HepG2 (cell line): ENCODE results near the gene SAMD14. TPM values are rescaled to one million over a fixed set of nuclear protein-coding genes. Genes with fewer than 3 reads are reported as not detected.

Source experiments
- CSRNP1 ChIP-seq: sonication (generic); formaldehyde crosslinking; IDR thresholded peaks from 2 replicates; pipeline ENCODE4 v1.8.1; 2023; ENCODE audit warnings: mild to moderate bottlenecking, missing genetic modification reagents
- FUBP1 ChIP-seq: sonication (generic); formaldehyde crosslinking; IDR thresholded peaks from 2 replicates; pipeline ENCODE4 v1.5.1; 2020; ENCODE audit warnings: missing genetic modification reagents, mild to moderate bottlenecking, borderline replicate concordance
- IRF2 ChIP-seq: IDR thresholded peaks from 2 replicates; pipeline ENCODE4 v1.6.1; 2018; ENCODE audit warnings: missing genetic modification reagents, missing compliant biosample characterization
- KLF12 ChIP-seq: sonication (generic); formaldehyde crosslinking; IDR thresholded peaks from 2 replicates; pipeline ENCODE4 v1.4.0; 2020; ENCODE audit warnings: missing genetic modification reagents, borderline replicate concordance
- MAFG ChIP-seq: sonication (generic); formaldehyde crosslinking; IDR thresholded peaks from 2 replicates; pipeline ENCODE4 v1.5.1; 2020; ENCODE audit warnings: mild to moderate bottlenecking, missing genetic modification reagents
- MED1 ChIP-seq: sonication (generic); formaldehyde crosslinking; IDR thresholded peaks from 2 replicates; pipeline ENCODE4 v1.4.0; 2020; ENCODE audit warnings: missing genetic modification reagents
- NFE2 ChIP-seq: sonication (generic); formaldehyde crosslinking; IDR thresholded peaks from 2 replicates; pipeline ENCODE4 v1.4.0; 2020; ENCODE audit warnings: missing genetic modification reagents
- REST ChIP-seq, 2 experiments: IDR thresholded peaks; 2 replicates each; pipeline ENCODE4 v1.6.1; 2011 to 2012; ENCODE audit warnings: low read length in 2 of 2, borderline replicate concordance in 1 of 2, low read depth in 1 of 2, mild to moderate bottlenecking in 1 of 2, moderate library complexity in 1 of 2
- SMARCC2 ChIP-seq: fragments of 450-650 bp; IDR thresholded peaks from 2 replicates; pipeline ENCODE4 v1.6.1; 2017; ENCODE audit warnings: antibody characterized with exemption, mild to moderate bottlenecking
- SP1 ChIP-seq, 2 experiments: fragments of 450-650 bp in 1 of 2; sonication (generic) in 1 of 2; formaldehyde crosslinking in 1 of 2; IDR thresholded peaks; 2 replicates each; pipeline versions ENCODE4 v1.4.0 to v1.6.1; 2016 to 2020; ENCODE audit warnings: missing genetic modification reagents in 1 of 2
- SPEN ChIP-seq: sonication (generic); formaldehyde crosslinking; IDR thresholded peaks from 2 replicates; pipeline ENCODE4 v1.5.1; 2020; ENCODE audit warnings: low read depth, mild to moderate bottlenecking, missing genetic modification reagents
- SRSF4 ChIP-seq: fragments of 200-400 bp; formaldehyde crosslinking; IDR thresholded peaks from one replicate; pipeline ENCODE4 v1.6.1; 2018; ENCODE audit warnings: mild to moderate bottlenecking, low read depth, low read length, moderate library complexity; ENCODE audit not compliant: poor library complexity, severe bottlenecking
- TBP ChIP-seq: sonication (generic); formaldehyde crosslinking; IDR thresholded peaks from 2 replicates; pipeline ENCODE4 v1.5.0; 2020; ENCODE audit warnings: missing genetic modification reagents
- ZFY ChIP-seq: sonication (generic); formaldehyde crosslinking; IDR thresholded peaks from 2 replicates; pipeline ENCODE4 v1.4.0; 2020; ENCODE audit warnings: missing genetic modification reagents
- ZHX1 ChIP-seq: sonication (generic); formaldehyde crosslinking; IDR thresholded peaks from 2 replicates; pipeline ENCODE4 v1.8.1; 2022; ENCODE audit warnings: low read depth, mild to moderate bottlenecking, missing genetic modification reagents
- ZNF232 ChIP-seq: sonication (generic); formaldehyde crosslinking; IDR thresholded peaks from 2 replicates; pipeline ENCODE4 v1.4.0; 2020; ENCODE audit warnings: missing genetic modification reagents, borderline replicate concordance
- ZNF772 ChIP-seq: sonication (generic); formaldehyde crosslinking; IDR thresholded peaks from 2 replicates; pipeline ENCODE4 v1.5.0; 2020; ENCODE audit warnings: mild to moderate bottlenecking, missing genetic modification reagents
- polyA plus RNA-seq, 8 experiments: library from polyadenylated mRNA; depleted of rRNA in 3 of 8; stranded (reverse) in 7 of 8; unstranded in 1 of 8; fragments of >200 nt; fragmentation: Illumina TruSeq in 4 of 8; extraction: Trizol in 4 of 8; gene quantifications; 2 replicates each; pipeline versions ENCODE4 v1.2.1 to v1.2.3, GENCODE V29; 2011 to 2016; ENCODE audit warnings: low read depth in 4 of 8, missing spikeins in 1 of 8, mixed read lengths in 1 of 8; ENCODE audit not compliant: insufficient read depth in 1 of 8
- total RNA-seq, 5 experiments: library from RNA; depleted of rRNA; stranded (reverse); fragments of >200 nt; fragmentation: Illumina TruSeq; extraction: Trizol; gene quantifications; 2 replicates each; pipeline ENCODE4 v1.2.3, GENCODE V29; 2016; ENCODE audit warnings: low read depth in 1 of 5

SAMD14 gene
- total and polyA plus RNA-seq, 2 of the 13 experiments (the other 11 are each of a cell fraction or from before 2014, with no cell fraction given) = 0.07 to 0.22 TPM

- TF ChIP-seq ZHX1 (CRISPR knock-in tag) (no peak), SRSF4 (no peak), SPEN (CRISPR knock-in tag) (0 out of 2 replicates have a peak, but pooled peaks have one; percentile 3), ZNF232 (CRISPR knock-in tag) (no peak), SP1 (IDR thresholded peaks at IDR 0.05) (no peak), SP1 (CRISPR knock-in tag; IDR thresholded peaks at IDR 0.05) (peak; percentile 56; the same call in 1 of the 2 replicates), MAFG (no peak), IRF2 (CRISPR knock-in tag) (peak; percentile 31; the same call in 1 of the 2 replicates), KLF12 (CRISPR knock-in tag) (no peak), FUBP1 (no peak), CSRNP1 (no peak), REST (IDR thresholded peaks at IDR 0.05; ENCODE audit: borderline replicate concordance in 1 of 2, low read depth in 1 of 2, low read length in 2 of 2) (no peak), TBP (no peak), NFE2 (CRISPR knock-in tag) (no peak), MED1 (CRISPR knock-in tag) (0 out of 2 replicates have a peak, but pooled peaks have one; percentile 21), SMARCC2 (no peak), ZNF772 (no peak), ZFY (CRISPR knock-in tag) (no peak)
These were observed 10.3 kb upstream of the SAMD14 start (continued) for GRCh38 chr17:50139950-50140885.
